ENCODE measurements around the gene ABCB11.

The ABCB11 gene

DNA sequence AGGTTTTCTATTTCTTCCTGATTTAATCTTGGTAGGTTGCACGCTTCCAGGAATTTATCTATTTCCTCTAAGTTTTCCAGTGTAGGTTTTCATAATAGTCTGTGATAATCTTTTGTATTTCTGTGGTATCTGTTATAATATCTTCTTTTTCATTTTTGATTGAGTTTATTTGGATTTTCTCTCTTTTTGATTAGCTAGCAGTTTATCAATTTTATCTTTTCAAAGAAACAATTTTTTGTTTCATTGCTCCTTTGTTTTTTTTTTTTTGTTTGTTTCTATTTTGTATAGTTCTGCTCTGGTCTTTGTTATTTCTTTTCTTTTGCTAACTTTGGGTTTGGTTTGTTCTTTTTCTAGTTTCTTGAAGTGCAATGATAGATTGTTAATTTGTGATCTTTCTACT lies 78.7 kb downstream of the ABCB11 start:
- Histone ChIP-seq H4K20me1 (ENCODE audit: insufficient read depth, low read length) (no peaks in the 10 kb centered on the region), H3K9me3 (ENCODE audit: insufficient read depth, low read length) (peaks cover 6% of the 10 kb centered on the region; the same call in 1 of the 2 replicates), H3K27me3 (ENCODE audit: low read depth, low read length) (no peaks in the 10 kb centered on the region), H3K27ac (ENCODE audit: low read length) (no peak overlapping the region), H3K9ac (ENCODE audit: low read length) (no peak overlapping the region), H3K79me2 (ENCODE audit: low read length) (no peaks in the 10 kb centered on the region), H3K4me3 (ENCODE audit: low read length) (no peak overlapping the region), H3K36me3 (replicated peaks; ENCODE audit: low read depth, low read length) (no peaks in the 10 kb centered on the region), H2AFZ (ENCODE audit: low read depth, low read length) (no peak overlapping the region), H3K4me2 (ENCODE audit: low read length) (no peak overlapping the region), H3K4me1 (ENCODE audit: low read length) (no peaks in the 10 kb centered on the region)
- no peak for TF ChIP-seq EZH2phosphoT487 (IDR thresholded peaks at IDR 0.05; ENCODE audit: low read depth)
- TF ChIP-seq, protein P1, sequence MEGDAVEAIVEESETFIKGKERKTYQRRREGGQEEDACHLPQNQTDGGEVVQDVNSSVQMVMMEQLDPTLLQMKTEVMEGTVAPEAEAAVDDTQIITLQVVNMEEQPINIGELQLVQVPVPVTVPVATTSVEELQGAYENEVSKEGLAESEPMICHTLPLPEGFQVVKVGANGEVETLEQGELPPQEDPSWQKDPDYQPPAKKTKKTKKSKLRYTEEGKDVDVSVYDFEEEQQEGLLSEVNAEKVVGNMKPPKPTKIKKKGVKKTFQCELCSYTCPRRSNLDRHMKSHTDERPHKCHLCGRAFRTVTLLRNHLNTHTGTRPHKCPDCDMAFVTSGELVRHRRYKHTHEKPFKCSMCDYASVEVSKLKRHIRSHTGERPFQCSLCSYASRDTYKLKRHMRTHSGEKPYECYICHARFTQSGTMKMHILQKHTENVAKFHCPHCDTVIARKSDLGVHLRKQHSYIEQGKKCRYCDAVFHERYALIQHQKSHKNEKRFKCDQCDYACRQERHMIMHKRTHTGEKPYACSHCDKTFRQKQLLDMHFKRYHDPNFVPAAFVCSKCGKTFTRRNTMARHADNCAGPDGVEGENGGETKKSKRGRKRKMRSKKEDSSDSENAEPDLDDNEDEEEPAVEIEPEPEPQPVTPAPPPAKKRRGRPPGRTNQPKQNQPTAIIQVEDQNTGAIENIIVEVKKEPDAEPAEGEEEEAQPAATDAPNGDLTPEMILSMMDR (IDR thresholded peaks at IDR 0.05; ENCODE audit: low read depth, low read length) = no peak

DNA sequence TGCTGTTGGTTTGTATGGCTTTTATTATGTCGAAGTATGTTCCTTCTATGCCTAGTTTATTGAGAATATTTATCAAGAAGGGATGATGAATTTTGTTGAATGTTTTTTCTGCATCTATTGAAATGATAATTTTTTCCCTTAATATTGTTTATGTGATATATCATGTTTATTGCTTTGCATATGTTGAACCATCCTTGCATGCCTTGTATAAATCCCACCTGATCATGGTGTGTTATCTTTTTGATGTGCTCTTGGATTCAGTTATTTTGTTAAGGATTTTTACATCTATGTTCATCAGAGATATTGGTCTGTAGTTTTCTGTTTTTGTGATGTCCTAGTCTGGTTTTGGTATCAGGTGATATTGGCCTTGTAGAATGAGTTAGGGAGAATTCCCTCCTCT lies 79.3 kb downstream of the ABCB11 start:
- no peaks in the 10 kb centered on the region for H3K79me2 ChIP-seq (ENCODE audit: low read length)
- H3K36me3 ChIP-seq (replicated peaks; ENCODE audit: low read depth, low read length) = no peaks in the 10 kb centered on the region
- no peak overlapping the region for H3K27ac ChIP-seq (ENCODE audit: low read length)
- no peak overlapping the region for H2AFZ ChIP-seq (ENCODE audit: low read depth, low read length)
- no peaks in the 10 kb centered on the region for H3K4me1 ChIP-seq (ENCODE audit: low read length)
- H3K4me2 ChIP-seq (ENCODE audit: low read length) = no peak overlapping the region
- H3K27me3 ChIP-seq (ENCODE audit: low read depth, low read length) = no peaks in the 10 kb centered on the region
- peaks cover 6% of the 10 kb centered on the region; the same call in 1 of the 2 replicates for H3K9me3 ChIP-seq (ENCODE audit: insufficient read depth, low read length)
- no peaks in the 10 kb centered on the region for H4K20me1 ChIP-seq (ENCODE audit: insufficient read depth, low read length)
- TF ChIP-seq, protein P1 (IDR thresholded peaks at IDR 0.05; ENCODE audit: low read depth, low read length) = no peak
- no peak for TF ChIP-seq EZH2phosphoT487 (IDR thresholded peaks at IDR 0.05; ENCODE audit: low read depth)
- no peak overlapping the region for H3K4me3 ChIP-seq (ENCODE audit: low read length)
- H3K9ac ChIP-seq (ENCODE audit: low read length) = no peak overlapping the region

DNA sequence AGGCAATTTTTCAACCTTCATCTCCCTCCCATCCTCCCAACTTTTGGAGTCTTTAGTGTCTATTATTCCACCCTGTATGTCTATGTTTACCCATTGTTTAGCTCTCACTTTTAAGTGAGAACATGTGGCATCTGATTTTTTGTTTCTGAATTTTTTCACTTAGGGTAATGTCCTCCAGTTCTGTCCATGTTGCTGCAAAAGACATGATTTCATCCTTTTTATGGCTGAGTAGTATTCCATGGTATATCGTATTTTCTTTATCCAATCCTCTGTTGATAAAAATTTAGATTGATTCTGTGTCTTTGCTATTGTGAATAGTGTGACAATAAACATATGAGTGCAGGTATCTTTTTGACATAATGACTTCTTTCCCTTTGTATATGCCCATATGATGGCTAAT lies 81.8 kb downstream of the ABCB11 start:
- TF ChIP-seq EZH2phosphoT487 (IDR thresholded peaks at IDR 0.05; ENCODE audit: low read depth) = no peak
- TF ChIP-seq, protein P1 (IDR thresholded peaks at IDR 0.05; ENCODE audit: low read depth, low read length) = no peak
- Histone ChIP-seq H3K79me2 (ENCODE audit: low read length) (no peaks in the 10 kb centered on the region), H3K9me3 (ENCODE audit: insufficient read depth, low read length) (peaks cover under 1% of the 10 kb centered on the region; the same call in 1 of the 2 replicates), H3K27ac (ENCODE audit: low read length) (no peak overlapping the region), H2AFZ (ENCODE audit: low read depth, low read length) (no peak overlapping the region), H3K4me3 (ENCODE audit: low read length) (no peak overlapping the region), H3K9ac (ENCODE audit: low read length) (no peak overlapping the region), H3K4me2 (ENCODE audit: low read length) (no peak overlapping the region), H3K36me3 (replicated peaks; ENCODE audit: low read depth, low read length) (no peaks in the 10 kb centered on the region), H3K4me1 (ENCODE audit: low read length) (no peaks in the 10 kb centered on the region), H4K20me1 (ENCODE audit: insufficient read depth, low read length) (no peaks in the 10 kb centered on the region), H3K27me3 (ENCODE audit: low read depth, low read length) (no peaks in the 10 kb centered on the region)

DNA sequence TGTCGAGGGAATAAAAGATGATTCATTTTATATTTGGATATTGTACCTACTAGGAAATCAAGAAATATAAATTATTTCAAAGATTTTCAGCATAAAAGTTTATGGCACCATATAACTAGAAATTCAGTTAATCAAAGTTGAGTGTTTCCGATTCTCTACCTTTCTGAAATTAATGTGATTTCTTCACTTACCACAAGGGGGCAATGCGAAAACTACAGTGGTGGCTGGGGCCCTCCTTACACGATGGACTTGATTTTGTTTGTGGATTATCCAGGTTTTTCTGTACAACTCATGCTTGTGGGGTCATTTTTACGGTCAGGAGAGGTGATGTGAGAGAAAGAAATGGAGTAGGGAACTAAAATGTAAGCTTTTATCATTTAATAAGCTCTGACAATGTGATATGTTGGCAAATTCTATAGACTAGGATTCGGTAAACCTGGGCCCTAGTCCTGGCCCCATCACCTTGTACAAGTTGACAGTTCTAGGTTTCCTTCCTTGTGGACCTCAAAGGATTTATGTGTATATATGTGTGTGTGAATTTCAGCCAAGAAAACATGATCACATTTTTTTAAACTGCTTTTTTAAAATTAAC lies 82.4 kb downstream of the ABCB11 start:
- H3K9ac ChIP-seq (ENCODE audit: low read length) = no peak overlapping the region
- no peaks in the 10 kb centered on the region for H3K27me3 ChIP-seq (ENCODE audit: low read depth, low read length)
- H3K4me1 ChIP-seq (ENCODE audit: low read length) = no peaks in the 10 kb centered on the region
- no peaks in the 10 kb centered on the region for H4K20me1 ChIP-seq (ENCODE audit: insufficient read depth, low read length)
- H3K4me2 ChIP-seq (ENCODE audit: low read length) = 0 out of 2 replicates have a peak overlapping the region, but pooled peaks have one; percentile 6
- no peak overlapping the region for H3K27ac ChIP-seq (ENCODE audit: low read length)
- H3K4me3 ChIP-seq (ENCODE audit: low read length) = no peak overlapping the region
- no peaks in the 10 kb centered on the region for H3K79me2 ChIP-seq (ENCODE audit: low read length)
- peak overlapping the region; percentile 78; the same call in 1 of the 2 replicates for H2AFZ ChIP-seq (ENCODE audit: low read depth, low read length)
- no peaks in the 10 kb centered on the region for H3K36me3 ChIP-seq (replicated peaks; ENCODE audit: low read depth, low read length)
- no peaks in the 10 kb centered on the region for H3K9me3 ChIP-seq (ENCODE audit: insufficient read depth, low read length)
- TF ChIP-seq EZH2phosphoT487 (IDR thresholded peaks at IDR 0.05; ENCODE audit: low read depth) = no peak
- TF ChIP-seq, protein P1 (IDR thresholded peaks at IDR 0.05; ENCODE audit: low read depth, low read length) = peak; percentile 78

Data from OCI-LY3 (cell line).